GM19463 (cell line): ENCODE data around the gene JAKMIP1.

ENCODE experiments used
- ATAC-seq: cut with Tn5 transposase; IDR thresholded peaks from one replicate; pipeline ENCODE4 v1.9.1; 2021; ENCODE audit warnings: mild to moderate bottlenecking, moderate library complexity; ENCODE audit not compliant: unreplicated experiment

Gene JAKMIP1

DNA sequence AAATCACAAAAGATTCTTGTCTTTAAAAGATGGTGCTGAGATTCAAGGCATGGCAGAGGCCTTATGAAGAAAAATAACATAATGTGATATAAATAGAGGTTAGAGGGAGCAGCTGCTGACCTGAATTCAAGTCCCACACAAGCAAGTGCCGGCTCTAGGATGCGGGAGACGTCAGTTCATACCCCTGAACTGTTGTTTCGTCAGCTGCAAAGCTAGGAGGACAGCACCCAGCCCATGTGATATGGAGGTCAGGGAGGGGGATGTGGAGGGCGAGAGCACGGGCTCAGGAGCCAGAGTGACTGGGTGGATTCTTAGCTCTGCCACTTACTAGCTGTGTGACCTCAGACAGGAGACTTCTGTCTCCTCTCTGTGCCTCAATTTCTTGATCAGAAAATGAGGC lies 77.9 kb downstream of the JAKMIP1 start:
- no peak for ATAC-seq

DNA sequence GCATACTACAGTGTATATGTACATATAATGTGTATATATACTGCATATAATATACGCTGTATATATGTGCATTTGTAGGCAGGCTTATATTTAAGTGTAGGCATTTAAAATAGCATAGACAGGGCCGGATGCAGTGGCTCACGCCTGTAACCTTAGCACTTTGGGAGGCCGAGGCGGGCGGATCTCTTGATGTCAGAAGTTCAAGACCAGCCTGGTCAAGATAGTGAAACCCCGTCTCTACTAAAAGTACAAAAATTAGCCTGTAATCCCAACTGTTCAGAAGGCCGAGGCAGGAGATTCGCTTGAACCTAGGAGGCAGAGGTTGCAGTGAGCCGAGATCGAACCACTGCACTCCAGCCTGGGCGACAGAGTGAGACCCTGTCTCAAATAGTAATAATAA lies 78.4 kb downstream of the JAKMIP1 start:
- no peak for ATAC-seq

GRCh38 chr4:6121276-6121850 lies 79.0 kb downstream of the JAKMIP1 start:
- no peak for ATAC-seq

DNA sequence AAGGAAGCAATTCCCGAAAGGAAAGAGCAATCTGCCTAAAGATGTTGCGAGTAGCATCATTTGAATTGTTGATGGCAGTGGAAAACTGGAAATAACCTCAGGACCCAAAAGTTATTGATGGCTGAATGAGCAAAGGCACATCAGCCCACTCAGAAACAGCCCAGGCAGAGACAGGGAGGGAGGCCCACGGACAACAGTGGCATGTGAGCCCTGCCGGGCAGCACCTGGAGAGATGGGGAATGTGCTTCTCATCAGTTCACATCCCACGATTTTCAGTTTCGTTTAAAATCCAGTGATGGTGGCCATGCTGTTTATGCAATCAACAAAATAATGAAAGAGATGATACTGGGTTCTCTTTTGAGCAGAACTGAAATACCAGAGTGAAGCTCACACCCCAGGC lies 80.0 kb downstream of the JAKMIP1 start:
- ATAC-seq = no peak

DNA sequence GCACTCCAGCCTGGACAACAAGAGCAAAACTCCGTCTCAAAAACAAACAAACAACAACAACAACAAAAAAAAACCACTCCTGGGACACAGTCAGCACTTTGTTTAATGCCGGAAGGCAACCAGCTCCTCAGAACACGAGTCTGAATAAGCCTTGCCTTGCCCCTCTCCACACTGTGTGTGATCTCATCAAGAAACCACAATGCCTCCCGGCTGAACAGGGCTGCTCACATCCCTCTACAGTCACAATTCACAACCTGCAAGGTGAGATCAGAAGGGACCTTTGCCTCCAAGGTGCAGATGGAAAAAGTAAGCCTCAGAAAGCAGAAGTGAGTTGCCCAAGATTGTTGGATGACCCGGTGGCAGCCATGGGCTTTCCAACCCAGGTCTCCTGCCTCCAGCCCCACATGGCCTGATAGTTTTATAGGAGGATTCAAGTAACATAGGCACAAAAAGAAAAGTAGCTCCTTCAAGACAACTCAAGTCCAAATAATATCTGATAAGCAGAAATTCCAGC lies 80.8 kb downstream of the JAKMIP1 start:
- ATAC-seq = no peak

- no peak for ATAC-seq
These were observed 82.1 kb downstream of the JAKMIP1 start for GRCh38 chr4:6118201-6118600.

- ATAC-seq = no peak
These were observed 83.6 kb downstream of the JAKMIP1 start for GRCh38 chr4:6116696-6117285.

DNA sequence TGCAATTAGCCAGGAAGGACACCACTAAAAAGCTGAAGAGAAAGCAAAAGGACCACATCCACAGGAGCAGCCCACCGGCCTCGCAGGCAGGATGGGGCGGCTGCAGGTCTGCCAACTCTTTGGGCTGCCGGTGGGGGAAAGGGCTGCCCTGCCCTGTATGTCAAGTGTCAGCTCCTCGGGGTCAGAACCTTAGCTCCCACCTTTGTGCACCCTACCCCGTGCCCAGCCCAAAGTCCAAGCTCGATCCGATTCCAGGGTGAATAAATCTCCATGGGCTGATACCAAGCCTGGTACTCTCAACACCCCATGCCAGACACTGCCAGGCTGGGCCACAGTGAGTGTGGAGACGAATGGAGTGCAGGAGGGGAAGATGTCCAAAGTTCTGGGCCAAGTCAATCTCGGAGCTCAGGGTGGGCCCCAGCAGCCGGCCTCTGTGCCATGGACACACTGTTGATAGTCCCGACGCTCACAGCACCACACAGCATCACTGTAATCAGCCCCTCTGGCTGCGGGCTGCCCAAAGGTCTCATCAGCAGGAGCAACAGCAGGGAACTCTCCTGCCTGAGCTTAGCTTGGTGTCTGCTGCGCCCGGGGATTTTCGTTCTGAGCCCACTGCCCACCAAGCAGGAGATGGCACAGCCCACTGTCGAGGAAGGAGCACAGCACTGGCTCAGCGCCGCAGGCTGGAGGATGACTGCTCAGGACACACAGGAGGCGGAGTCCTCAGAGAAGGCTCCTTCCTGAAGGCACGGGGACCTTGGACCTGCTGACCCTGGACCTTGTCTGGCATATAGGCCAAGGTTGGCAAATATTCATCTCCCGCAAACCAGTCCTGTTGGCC lies 84.4 kb downstream of the JAKMIP1 start:
- ATAC-seq = no peak

GRCh38 chr4:6115342-6115741 lies 85.0 kb downstream of the JAKMIP1 start:
- no peak for ATAC-seq

GRCh38 chr4:6114601-6115000 lies 85.7 kb downstream of the JAKMIP1 start:
- ATAC-seq = no peak

GRCh38 chr4:6114181-6114580 lies 86.2 kb downstream of the JAKMIP1 start:
- no peak for ATAC-seq

DNA sequence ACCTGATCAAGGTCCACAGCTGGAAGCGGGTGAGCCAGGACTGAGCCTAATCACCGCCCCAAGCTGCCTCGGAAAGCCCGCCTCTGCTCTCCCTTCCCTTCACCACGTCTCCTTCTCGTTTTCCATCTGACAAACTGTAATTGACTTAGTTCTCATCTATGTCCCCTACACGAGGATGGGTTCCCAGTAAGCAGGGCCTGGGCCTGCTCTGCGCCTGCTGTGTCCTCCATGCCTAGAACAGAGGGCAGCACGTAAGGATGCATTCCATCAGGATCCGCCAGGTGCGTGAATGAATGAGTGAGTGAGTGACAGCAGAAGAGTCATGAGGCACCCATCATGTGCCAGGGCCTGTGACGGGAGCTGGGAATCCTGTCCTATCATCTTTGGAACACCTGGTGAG lies 86.7 kb downstream of the JAKMIP1 start:
- ATAC-seq = no peak

- no peak for ATAC-seq
These were observed 87.6 kb downstream of the JAKMIP1 start for GRCh38 chr4:6112606-6113290.

- ATAC-seq = no peak
These were observed 88.9 kb downstream of the JAKMIP1 start for GRCh38 chr4:6111354-6111960.

DNA sequence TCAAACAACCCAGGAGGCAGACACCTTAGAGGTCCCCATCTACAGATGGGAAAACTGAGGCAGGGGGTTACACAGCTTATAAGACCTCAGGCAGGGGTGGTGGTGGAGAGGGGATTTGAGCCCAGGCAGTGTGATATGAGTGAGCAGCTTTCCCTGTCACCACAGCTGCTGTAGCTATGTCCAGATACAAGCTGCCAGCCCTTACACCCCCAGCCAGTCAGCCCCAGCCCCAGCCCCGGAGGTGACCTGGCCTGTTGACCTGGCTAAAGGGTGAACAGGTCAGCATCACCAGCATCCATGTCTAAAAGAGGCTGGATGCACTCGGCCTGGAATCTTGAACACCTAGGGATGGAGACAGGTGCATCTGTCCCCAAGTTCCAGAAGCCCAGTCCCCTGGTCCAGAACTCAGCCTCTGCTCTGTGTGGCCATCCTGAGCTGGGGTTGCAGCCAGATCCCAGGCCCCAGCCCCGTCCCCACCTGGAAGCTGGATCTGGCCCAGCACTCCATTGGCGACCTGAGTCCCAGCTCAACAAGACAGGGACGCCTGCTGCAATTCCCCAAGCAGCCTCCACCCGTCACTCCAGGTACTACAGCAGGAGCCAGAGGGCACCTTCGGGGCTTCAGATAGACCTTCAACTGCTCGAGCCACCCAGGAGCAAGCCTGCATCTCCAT lies 89.5 kb downstream of the JAKMIP1 start:
- no peak for ATAC-seq

GRCh38 chr4:6109842-6110560 lies 90.3 kb downstream of the JAKMIP1 start:
- ATAC-seq = no peak

- ATAC-seq = no peak
These were observed 92.5 kb downstream of the JAKMIP1 start for GRCh38 chr4:6107886-6108285.

GRCh38 chr4:6107114-6107791 lies 93.1 kb downstream of the JAKMIP1 start:
- no peak for ATAC-seq

DNA sequence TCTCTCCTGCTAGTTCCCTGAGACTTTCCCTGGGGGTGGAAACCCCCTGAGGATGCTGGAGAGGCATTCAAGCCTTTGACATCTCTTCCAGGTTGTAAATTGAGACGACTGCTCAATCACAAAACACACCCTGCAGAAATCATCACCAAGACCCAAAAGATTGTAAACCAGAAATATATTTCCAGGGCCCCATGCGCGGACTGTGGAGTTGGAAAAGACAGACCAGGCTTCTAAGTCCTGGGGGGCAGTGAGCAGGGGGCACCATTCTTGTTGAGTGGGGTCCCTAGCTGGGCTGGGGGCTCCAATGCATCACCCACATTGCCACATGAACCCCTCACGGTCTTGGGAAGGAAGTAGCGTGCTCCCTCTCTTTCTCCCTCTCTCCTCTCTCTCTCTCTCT lies 94.2 kb downstream of the JAKMIP1 start:
- no peak for ATAC-seq
